Measurements from ENCODE around the gene ERBB4. TPM values are rescaled to one million over a fixed set of nuclear protein-coding genes. Genes with fewer than 3 reads are reported as not detected.

Gene ERBB4
- total RNA-seq, 1 donor from 2014 or later: 0.43 TPM

DNA sequence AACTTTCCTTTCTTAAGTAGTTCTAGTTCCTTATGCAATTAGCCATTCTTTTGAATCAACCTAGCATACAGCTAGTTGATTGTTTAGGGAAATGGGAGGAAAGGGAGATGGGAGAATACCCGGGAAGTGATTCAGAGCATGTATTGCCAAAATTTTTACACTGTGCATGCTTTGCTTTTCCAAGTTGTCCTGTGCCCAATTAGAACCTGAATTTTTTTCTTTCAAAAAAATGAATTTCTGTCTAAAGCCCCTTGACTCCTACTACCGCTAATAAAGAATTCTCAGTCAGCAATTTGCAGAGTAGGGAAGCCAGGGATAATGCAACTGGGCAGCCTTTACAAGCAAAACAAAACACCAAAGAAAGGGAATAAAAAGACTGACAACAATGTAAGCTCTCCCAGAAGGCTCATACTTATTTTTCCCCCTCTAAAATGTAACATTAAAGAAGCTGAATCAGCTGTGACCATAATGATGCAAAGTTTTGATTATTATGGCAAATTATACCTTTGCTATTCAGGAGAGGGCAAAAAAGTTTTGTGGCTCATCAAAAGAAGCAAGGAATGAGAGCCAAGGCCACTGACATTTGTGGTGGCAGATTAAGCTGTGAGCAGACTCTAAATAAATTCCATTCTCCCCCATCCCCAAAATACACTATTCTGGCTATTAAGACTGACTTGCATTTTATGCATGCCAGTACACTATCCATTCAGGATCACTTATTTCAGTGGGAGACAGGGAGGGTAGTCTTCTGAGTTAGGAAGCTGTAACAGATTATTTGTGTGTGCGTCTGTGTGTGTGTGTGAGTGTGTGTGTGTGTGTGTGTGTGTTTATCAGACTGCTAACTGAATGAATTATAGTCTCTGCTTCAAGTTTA, 174.3 kb downstream of the ERBB4 start:
- DNase-seq (ENCODE audit: low spot score): no peak

DNA sequence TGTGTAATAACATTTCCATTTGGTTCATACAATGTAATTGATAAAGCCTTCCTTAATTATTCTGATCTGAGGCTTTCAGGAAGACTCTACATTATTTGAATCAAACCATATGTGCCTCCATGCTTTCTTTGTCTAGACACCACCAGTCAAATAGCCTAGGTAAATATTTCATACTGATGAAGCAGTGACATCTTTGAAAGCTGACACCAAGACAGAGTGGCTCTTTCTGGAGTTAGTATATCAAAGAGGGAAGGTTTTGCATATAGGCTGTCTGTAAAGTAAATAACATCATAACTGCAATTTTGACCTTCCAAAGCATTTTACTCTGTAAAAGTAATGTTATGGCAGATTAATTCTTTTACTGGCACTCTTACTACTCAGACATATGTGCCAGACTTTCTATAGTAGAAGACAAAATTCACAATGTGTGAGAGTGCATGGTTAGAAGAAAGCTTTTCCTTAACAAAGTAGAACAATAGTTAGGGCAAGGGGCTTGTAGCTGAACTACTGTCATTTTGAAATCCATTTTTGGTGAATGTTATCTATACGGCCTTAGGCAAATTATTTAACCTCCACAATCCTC, 177.3 kb downstream of the ERBB4 start:
- DNase-seq (ENCODE audit: low spot score): no peak

DNA sequence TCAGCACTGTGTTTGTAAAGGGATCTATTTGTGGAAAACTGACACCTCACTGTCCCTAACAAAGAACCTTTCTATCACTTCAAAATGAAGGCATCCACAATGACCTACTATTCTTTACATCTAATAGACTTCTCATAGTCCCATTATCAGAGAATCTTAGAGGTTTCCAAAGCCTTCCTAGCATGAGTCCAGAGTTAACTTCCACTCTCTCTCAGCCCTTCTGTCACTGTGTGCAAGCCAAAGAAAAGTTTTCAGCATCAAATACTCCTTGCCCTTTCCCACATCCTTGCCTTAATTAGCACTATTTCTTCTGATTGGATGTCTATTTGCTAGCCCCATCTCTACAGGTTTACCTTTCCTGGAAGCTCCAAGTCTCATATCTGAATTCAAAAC, 178.5 kb downstream of the ERBB4 start:
- DNase-seq (ENCODE audit: low spot score): no peak

DNA sequence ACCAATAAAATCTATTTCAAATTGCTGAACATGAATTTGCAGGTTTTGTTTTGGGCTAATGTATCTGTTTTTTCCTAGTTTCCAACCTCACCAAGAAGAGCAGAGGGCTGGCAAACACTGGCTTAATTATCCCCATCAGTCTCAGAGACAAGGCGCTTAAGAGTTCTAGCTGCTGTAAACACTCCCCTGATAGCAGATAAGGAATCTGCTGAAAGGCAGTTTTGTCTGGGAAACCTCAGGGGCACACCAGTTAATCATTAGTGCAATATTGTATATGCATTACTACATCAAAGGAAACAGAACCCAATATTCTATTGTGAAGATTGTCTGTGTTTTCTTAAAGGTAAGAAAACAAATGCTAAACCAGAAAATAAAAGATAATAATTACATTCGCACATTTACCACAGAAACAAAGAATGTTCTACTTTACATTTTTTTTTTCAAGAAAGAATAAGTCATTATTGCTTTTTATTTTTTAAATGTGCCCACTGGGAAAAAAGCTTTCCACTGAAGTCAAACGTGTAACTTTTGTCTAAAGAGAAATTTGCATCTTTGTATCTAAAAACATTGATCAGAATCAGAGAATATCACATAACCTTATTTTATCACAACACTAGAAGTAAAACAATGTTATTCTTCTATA, 179.1 kb downstream of the ERBB4 start:
- no peak for DNase-seq (ENCODE audit: low spot score)

DNA sequence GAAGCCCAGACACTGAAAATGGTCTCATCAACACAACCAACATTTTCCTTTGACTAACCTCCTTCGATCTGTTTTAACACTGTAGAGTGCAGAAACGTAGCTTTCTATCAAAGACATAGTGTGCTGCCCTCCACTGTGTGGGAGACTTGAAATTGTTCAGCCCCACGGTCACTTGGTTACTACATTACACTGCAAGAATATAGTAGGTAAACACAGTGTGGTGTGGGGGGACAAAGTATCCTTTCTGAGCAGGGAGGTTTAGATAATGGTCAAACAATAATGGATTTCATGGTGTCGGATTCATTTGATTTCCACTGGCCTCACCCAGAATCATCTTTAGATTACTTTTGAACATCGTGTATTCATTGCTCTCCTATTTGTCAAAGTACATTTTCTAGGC, 181.0 kb downstream of the ERBB4 start:
- no peak for DNase-seq (ENCODE audit: low spot score)

DNA sequence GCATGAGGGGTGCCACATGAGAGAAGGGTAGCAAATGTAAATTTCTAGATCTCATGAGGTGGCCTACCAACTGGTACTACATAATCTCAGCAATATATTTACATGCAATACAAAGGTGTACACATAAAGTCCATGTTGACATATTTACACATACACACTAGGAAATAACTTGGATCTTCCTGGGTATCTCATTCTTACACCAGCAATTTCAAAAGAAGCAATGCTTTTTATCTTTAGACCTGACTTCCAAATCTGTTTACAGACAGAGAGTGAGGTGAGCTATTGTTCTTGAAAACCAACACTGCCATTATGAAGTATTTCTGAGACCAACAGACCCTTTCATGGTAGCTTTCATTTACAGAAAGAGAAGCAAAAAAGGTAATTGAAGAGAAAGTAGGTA, 184.2 kb downstream of the ERBB4 start:
- DNase-seq (ENCODE audit: low spot score): no peak

DNA sequence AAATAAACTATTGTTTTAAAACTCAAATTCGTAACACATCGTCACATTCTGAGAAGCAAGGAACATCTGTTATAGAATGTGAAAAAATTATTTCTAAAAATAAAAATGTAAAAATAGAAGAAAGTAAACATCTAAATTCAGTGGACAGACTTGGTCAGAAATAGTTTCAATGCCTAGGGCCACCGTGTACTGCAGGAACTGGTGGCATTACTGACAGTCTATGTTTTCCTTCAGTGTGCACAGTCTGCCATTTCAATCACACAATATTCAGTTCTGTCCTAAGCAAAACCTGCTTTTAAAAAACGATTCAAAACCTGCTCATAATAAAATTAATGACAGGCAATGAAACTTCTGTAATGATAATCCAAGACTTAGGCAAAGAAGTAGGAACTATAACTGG, 190.1 kb downstream of the ERBB4 start:
- DNase-seq (ENCODE audit: low spot score): no peak

DNA sequence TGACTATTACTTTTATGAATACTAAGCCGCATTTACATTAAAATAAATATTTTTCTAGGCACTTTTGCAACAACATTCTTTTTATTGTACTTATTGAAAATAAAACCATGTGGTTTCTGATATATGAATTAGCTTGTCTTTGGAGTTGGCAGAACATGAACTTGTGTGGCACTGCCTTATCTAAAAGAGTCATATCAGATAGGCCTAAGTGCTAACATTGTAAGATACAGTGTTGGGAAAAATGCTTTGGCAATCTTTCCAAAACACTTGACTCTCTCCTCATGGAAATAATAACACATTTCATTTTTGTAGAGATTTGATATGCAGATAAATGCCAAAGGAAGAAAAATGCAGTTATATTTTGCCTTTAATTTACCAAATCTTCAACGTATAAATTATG, 191.7 kb downstream of the ERBB4 start:
- DNase-seq (ENCODE audit: low spot score): no peak

DNA sequence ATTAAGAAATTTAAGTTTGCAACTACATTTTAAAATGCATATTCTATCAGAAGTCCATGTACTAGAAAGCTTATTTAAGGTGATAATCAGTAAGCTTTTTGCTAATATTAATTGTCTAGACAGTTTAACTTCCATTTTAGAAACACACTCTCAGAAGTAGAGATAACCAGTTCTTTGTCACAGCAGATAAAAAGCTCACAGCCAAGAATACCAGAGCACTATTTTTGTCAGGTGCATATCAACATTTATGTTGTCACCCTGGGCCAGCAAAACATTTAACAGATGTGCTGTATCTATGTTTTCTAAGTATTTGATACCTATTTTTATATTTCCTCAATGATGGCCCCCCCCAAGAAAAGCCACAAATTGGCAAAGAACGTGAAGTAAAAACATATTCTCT, 192.6 kb downstream of the ERBB4 start:
- DNase-seq (ENCODE audit: low spot score): no peak

DNA sequence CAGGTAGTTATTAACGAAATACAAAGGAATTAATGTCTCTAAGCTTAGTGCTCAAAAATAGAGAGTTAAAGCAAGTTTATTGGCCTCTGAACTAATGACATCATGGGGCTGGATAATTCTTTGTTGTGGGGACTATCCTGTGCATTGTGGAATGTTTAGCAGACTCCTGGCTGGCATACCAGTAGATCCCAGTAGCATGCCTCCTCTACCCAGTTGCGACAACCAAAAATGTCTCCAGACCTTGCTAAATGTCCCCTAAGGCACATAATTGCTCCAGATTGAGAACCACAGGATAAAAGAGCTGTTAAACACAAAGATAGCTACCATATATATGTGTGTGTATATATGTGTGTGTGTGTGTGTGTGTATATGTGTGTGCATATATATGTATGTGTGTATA, 194.5 kb downstream of the ERBB4 start:
- no peak for DNase-seq (ENCODE audit: low spot score)

DNA sequence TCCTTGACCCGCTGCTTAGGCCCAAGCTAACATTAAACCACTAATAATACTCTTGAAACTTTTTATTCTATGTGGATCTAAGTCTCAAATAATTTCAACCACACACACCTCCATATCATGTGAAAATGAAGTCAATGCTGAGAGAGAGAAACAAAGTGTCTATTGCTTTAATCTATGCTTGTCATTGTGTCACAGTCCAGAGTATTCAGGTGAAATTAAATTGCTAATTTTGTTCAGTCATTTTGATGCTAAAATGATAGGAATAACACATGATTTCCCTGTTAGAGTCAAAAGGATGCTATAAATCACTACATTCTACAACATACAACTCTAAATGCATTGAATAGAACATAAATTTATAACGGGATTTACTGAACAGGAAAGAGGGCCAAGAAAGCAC, 195.4 kb downstream of the ERBB4 start:
- DNase-seq (ENCODE audit: low spot score): no peak

DNA sequence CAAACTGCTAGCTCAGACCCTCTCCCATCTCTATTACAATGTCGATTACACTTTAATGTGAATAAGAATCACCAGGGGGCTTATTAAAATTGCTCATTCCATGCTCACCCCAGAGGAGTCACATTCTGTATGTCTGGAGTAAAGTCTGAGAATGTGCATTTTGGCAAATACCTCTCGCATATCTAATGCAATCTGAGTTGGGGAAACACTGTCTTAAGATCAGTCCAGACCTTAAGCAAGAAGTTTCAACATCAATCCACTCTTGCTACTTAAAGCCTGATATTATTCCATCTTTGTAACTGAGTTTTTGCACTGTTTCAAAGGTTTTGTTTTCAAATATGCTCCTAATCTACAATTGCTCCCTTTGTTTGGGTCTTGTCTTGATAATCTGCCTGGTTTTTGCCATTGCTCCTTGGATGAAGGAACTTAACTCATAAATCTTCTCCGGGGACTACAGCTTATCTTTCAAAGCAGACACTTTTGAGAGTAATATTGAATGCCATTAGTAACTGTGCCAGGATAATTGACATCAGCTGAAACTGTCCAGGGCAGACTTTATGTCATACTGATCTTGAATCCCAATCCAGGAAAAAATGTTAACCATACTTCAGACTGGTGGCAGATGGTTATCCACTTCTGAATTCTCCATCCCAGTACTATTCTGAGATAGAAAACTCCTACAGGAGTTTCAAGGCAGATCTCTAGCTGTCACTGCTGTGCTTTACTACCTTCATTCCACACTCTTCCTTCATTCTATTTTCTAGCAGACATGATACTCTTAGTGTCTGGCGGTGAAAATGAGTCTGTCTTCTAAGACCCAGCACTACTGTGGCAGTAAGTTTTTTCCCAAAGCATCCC, 200.9 kb downstream of the ERBB4 start:
- no peak for DNase-seq (ENCODE audit: low spot score)

DNA sequence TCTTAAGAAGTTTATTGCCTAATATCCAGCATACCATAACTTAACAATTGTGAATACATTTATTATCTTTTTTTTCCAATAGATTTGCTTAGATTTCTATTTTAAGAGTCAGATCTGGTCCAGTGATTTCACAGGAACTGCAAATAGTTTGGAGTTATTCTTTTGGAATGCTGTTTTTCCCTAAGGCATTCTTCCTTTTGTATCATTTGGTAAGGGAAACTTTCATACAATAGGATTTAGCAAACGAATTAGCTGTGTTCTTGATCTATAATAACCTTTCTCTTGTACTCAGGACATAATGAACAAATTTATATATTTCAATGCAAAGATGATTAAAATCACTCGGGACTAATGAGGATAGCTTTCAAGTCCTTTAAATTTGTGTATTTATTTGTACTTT, 201.6 kb downstream of the ERBB4 start:
- no peak for DNase-seq (ENCODE audit: low spot score)

DNA sequence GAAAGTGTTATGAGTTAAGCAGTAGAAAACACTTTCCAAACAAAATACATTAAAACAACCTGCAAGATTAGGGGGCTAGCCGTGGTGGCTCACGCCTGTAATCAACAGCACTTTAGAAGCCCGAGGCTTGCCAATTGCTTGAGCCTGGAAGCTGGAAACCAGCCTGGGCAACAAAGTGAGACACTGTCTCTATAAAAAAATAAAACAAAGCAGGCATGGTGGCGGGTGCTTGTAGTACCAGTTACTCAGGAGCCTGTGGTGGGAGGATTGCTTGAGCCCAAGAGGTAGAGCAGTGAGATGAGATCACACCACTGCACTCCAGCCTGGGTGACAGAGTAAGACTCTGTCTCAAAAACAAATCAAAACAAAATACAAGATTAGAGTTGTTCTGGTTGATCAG, 208.3 kb downstream of the ERBB4 start:
- DNase-seq (ENCODE audit: low spot score): no peak

DNA sequence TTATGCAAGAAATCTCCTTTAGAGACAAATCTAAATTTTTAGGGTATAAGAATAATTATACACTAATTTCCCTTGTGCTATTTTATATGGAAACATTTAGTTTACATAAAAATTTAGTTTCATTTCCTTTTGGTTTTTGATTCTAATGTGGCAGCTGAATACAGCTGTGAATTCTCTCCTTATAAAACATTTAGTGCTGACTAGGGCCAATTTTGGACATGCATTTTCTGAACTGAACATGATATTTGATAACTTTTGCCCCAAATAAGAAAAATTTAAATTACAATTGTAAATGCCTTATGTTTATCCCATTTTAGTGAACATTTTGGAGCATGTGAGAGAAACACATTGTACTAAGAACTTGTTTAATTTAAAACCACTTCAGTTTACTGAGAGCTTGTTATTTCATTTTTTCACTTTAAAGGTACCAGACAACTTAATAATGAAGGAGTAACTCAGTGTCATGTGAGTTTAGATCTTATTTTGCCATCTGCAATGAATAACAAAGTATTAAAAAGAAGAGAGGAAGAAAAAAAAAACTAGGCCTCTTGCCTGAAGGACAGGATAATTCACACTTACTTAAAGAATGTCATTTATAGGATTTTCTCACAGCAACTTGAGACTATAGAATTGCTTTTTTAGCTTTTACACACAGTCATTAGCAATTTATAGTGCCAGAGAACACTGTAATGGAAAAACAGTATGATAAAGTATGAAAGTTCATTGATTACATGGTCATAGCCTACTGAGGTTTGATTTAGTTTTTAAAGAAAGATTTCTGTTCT, 209.7 kb downstream of the ERBB4 start:
- no peak for DNase-seq (ENCODE audit: low spot score)

DNA sequence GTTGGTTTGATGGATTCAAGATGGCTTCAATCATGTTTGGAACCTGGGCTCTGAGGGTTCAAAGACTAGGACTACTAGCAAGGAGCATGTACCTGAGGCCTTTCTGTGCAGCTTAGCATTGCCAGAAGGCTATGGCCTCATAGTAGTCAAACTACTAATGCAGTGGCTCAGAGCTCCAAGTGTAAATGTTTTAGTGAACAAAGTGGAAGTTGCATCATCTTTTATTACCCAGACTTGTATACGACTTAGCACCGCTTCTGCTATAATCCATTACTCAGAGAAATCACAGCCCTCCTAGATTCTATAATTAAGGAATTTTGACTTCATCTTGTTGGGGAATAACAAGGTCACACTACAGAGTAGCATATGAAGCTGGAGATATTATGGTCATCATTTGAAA, 210.5 kb downstream of the ERBB4 start:
- no peak for DNase-seq (ENCODE audit: low spot score)

DNA sequence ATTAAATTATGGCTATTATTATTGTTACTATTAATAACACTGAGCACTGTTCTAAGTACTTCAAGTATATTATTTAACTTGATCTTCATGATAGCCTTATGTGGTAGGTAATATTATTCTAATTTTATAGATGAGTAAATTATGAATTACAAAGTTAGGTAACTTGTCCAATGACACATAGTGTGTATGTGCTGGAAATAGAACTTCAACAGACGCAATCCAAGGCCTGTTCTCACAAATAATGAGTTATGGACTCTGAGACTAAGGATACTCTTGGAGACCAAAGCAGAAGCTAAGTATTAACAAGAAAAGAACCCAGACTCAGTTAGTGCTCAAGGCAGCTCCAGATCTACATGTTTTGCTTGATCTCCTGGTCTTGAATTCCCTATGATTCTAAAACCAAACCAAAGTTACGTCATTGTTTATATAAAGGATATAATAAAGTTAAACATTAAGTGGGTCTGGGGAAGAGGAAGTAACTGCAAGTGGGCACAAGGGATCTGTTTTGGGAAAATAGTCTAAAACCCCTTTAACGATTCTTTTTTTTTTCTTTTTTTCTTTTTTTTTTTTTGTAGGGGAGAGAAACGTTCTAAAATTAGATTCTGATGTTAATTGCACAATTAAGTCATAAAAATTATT, 211.3 kb downstream of the ERBB4 start:
- DNase-seq (ENCODE audit: low spot score): no peak

DNA sequence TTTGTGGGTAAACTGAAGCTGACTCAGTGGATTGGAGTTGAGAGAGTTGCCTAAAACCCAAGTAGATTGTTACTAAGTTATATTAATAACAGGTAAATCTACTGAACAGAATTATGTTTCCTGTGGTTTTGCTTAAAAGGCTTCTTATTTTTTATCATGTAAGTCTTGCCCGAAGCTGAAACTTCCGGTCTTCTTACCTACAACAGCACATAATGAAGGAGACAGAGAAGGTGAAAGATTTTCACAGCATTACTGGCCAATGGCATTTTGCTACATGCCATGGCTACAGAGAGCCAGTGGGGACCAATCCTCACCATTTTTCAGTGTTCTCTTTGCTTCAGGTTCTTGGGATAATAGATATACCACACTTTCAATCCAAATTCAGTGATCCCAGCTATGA, 220.0 kb downstream of the ERBB4 start:
- DNase-seq (ENCODE audit: low spot score): no peak

DNA sequence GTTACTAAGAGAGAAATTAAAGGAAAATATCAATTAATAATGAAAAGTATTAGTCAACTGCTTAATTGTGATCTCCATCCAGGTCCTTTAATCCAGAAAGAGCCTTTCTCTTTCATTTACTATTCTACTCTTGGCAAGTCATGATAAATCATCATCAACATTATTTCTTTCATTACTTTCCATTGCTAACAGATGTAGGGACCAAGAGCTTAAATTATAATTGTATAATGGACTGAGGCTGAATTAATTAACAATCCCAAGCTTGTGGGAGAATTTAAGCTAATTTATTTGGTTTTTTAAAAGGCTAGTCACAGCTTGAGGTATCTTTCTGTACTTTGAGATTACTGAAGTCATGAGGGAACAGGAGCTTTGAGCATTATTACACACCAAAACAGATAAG, 223.9 kb downstream of the ERBB4 start:
- no peak for DNase-seq (ENCODE audit: low spot score)

DNA sequence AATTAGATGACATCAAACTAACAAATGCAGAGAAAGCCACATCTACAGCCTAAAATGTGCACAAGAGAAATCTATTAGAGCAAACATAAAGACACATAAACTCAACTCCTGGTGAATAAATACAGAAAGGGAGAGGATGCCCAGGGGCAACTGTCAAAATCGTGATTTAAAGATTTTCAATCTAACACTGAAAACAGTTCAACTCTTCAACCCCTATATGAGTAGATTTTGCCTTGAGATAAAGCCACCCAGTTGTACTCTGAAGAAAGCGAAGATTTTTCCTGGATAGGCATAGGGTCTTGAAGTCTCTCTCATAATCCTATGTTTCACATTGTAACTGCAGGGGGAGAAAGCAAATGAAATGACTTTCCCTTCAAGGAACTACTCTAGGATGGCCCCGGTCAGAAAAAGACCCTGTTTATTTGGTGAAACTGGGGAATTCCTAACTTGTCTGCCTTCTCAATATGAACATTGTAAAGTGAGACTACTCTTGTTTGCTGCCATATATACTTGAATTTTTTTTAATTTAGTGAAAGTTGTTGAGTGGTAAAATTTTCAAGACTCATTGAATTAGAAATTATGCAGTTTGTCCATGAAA, 226.7 kb downstream of the ERBB4 start:
- DNase-seq (ENCODE audit: low spot score): no peak

DNA sequence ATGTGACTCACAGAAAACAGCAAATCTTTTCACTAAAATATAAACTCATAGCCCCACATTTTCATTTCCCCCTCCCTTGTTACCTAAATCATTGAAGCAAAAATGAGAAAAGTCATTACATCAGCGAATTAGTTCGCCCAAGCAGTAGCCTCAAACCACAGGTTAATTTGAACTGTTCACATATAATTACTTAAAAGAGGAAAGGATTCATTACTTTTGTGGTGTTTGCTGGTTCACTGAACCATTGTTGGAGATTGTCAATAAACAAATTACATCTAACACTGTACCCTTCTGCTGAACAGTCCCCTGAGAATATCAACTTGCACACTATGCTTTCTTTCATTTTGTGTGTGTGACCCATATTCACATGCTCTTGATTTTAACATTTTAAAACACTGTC, 238.7 kb downstream of the ERBB4 start:
- no peak for DNase-seq (ENCODE audit: low spot score)
